ENCODE measurements around the gene KCNJ18. TPM values are rescaled to one million over a fixed set of nuclear protein-coding genes. Genes with fewer than 3 reads are reported as not detected.
"Not testable (repeated sequence)": the region's sequence is repeated elsewhere in the genome, so short reads cannot be mapped to it uniquely, and the experiment has no call there.

KCNJ18 gene
- total RNA-seq = not detected

DNA sequence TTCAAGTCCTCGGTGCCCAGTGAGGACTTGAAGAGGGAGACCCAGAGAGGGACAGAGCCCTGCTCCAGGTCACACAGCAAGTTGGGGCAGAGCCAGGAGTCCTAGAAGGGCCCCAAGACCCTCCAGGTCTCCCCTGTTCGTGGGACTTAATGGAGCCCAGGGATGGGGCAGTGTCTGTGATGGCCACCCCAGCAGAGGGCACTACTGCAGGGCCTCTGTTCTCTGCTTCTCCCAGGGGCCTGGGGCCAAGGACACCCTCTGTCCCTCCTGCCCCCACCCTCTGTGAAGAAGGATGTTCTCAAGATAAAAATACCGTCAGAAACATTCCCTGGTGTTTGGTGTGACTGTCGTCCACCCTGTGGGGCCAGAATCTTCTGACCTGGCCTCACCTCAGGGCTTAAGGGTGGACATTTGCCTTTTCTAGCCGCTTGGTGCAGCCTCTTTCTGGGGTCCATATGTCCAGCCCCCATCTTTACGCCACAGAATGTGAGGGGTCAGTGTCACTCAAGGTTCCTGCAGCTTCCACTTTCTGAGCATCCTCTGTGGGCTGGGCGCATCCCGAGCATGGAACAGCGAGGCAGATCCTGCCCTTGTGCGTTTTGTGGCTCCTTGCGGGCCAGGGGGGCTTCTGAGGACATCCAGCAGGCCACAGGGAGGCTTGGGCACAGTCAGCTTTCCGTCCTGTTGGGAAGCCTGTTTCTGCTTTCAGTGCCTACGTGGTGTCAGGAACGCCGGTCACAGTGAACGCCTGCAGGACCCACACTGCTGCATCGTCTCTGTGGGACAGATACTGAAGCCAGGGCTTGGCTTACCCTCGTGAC, at the start of gene KCNJ18:
TSS of gene KCNJ18 (plus strand) at position 641 of the 821 bp plus-strand sequence. CDS start 10,264 bp downstream, outside the sequence.
- not testable (repeated sequence) for H3K4me1 Mint-ChIP-seq (ENCODE audit: low read depth); DNase-seq; H3K27ac Mint-ChIP-seq; H3K36me3 Mint-ChIP-seq (ENCODE audit: insufficient read depth in 2 of 2); ATAC-seq (replicated peaks in 1 of 2); H3K27me3 Mint-ChIP-seq (ENCODE audit: low read depth); H3K9me3 Mint-ChIP-seq; H3K4me3 Mint-ChIP-seq

- H3K27ac Mint-ChIP-seq; ATAC-seq (replicated peaks in 1 of 2); H3K4me1 Mint-ChIP-seq (ENCODE audit: low read depth); H3K36me3 Mint-ChIP-seq (ENCODE audit: insufficient read depth in 2 of 2); H3K9me3 Mint-ChIP-seq; H3K27me3 Mint-ChIP-seq (ENCODE audit: low read depth); H3K4me3 Mint-ChIP-seq; DNase-seq: not testable (repeated sequence)
These were observed 44.2 kb upstream of the KCNJ18 start for GRCh38 chr17:21648125-21648524.

GRCh38 chr17:21650043-21650442, 42.3 kb upstream of the KCNJ18 start:
- H3K4me1 Mint-ChIP-seq (ENCODE audit: low read depth); H3K4me3 Mint-ChIP-seq; H3K36me3 Mint-ChIP-seq (ENCODE audit: insufficient read depth in 2 of 2); H3K9me3 Mint-ChIP-seq; H3K27me3 Mint-ChIP-seq (ENCODE audit: low read depth); H3K27ac Mint-ChIP-seq; DNase-seq; ATAC-seq (replicated peaks in 1 of 2): not testable (repeated sequence)

- not testable (repeated sequence) for ATAC-seq (replicated peaks in 1 of 2); H3K27ac Mint-ChIP-seq; H3K9me3 Mint-ChIP-seq; H3K4me3 Mint-ChIP-seq; H3K27me3 Mint-ChIP-seq (ENCODE audit: low read depth); H3K36me3 Mint-ChIP-seq (ENCODE audit: insufficient read depth in 2 of 2); H3K4me1 Mint-ChIP-seq (ENCODE audit: low read depth); DNase-seq
These were observed 40.3 kb upstream of the KCNJ18 start for GRCh38 chr17:21652049-21652448.

DNA sequence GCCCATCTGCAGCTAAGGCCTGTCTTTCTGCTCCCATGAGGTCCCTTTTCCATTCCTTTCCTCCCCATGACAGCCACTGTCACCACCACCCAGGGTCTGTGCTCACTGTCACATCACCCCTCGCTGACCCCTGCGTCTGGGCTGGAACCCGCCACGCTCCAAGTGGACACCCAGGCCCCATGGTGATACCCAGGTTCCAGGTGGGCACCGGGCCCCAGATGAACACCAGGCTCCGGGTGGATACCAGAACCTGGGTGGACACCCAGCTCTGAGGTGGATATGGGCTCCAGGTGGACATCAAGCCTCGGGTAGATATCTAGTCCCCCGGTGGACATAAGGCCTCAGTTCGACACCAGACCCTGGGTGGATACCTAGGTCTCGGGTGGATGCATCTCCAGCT, 39.1 kb upstream of the KCNJ18 start:
- not testable (repeated sequence) for H3K4me1 Mint-ChIP-seq (ENCODE audit: low read depth); H3K9me3 Mint-ChIP-seq

DNA sequence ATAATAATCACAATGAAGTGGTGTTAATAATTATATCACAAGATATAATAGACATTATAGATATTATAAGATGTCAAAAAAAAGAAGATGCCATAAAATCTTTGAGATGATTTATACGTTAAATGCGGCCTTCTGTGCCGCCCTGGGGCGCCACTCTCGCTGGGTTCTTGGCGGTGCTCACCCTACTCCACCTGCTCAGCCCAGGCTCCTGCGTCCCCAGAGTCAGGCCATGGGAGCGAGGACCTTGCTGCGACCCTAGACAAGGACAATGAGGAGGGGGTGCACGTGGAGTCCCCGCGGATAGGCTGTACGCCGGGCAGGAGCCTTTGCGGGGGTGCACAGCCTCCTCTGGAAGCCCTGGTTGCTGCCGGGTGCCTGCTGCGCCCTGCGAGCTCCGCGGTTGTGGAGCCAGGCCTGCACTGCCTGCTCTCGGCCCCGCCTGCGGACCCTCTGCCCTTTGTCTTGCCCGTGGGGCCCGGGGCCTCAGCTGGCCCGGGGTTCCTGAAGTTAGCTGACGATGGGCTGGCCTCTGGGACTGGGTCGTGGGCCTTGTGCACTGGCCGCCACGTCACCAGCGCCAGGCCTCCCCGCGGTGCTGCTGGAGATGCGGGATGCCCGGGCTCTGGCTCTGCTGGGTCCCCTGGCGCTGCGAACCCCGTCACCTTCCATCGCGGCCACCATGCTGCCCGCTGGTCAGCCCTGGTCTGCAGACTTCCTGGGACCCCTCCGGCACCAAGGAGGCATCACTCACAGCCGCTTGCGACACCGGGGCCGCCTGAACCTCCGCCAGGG, 35.6 kb upstream of the KCNJ18 start:
- not testable (repeated sequence) for H3K36me3 Mint-ChIP-seq (ENCODE audit: insufficient read depth in 2 of 2); H3K4me1 Mint-ChIP-seq (ENCODE audit: low read depth); H3K4me3 Mint-ChIP-seq; DNase-seq; ATAC-seq (replicated peaks in 1 of 2); H3K27ac Mint-ChIP-seq; H3K27me3 Mint-ChIP-seq (ENCODE audit: low read depth); H3K9me3 Mint-ChIP-seq

More for the DNA sequence above, 39.1 kb upstream of the KCNJ18 start:
- DNase-seq; H3K27ac Mint-ChIP-seq; H3K36me3 Mint-ChIP-seq (ENCODE audit: insufficient read depth in 2 of 2); H3K4me3 Mint-ChIP-seq; H3K27me3 Mint-ChIP-seq (ENCODE audit: low read depth); ATAC-seq (replicated peaks in 1 of 2): not testable (repeated sequence)

DNA sequence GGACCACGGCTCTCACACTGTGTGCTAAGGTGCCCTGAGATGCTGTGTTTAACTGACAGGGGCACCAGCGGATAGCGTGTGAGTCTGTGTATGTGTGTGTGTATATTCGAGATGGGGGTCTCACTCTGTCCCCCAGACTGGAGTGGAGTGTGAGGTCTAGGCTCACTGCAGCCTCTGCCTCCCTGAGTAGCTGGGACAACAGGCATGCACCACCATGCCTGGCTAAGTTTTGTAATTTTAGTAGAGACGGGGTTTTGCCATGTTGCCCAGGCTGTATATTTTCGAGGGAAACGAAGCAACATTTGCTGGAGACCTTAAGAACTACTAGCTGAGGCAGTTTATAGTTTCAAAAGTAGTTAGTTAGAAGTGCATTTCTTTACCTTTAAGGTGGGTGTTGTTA, 32.7 kb upstream of the KCNJ18 start:
- not testable (repeated sequence) for ATAC-seq (replicated peaks in 1 of 2); H3K4me3 Mint-ChIP-seq; H3K36me3 Mint-ChIP-seq (ENCODE audit: insufficient read depth in 2 of 2); H3K4me1 Mint-ChIP-seq (ENCODE audit: low read depth); H3K27me3 Mint-ChIP-seq (ENCODE audit: low read depth); H3K9me3 Mint-ChIP-seq; DNase-seq; H3K27ac Mint-ChIP-seq

DNA sequence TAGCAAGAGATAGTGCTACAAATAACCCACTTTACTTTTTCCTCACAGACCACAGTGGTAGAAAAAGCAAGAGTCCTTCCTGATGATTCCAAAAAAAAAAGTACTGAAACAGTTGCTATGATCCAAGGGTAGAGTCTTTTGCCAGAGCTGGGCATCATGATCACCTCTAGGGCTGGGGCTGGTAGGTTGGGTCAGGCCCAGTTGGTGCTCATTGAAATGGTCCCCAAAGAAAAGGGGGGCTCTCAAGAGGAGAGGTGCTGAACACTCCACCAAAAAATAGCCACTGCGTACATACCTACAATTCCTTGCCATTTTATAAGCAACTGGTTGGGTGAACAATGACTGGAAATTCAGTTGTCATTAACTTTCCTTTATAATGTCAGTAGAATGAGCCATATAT, 30.9 kb upstream of the KCNJ18 start:
- H3K4me1 Mint-ChIP-seq (ENCODE audit: low read depth); H3K9me3 Mint-ChIP-seq; DNase-seq; H3K27ac Mint-ChIP-seq; H3K36me3 Mint-ChIP-seq (ENCODE audit: insufficient read depth in 2 of 2); ATAC-seq (replicated peaks in 1 of 2); H3K27me3 Mint-ChIP-seq (ENCODE audit: low read depth); H3K4me3 Mint-ChIP-seq: not testable (repeated sequence)

DNA sequence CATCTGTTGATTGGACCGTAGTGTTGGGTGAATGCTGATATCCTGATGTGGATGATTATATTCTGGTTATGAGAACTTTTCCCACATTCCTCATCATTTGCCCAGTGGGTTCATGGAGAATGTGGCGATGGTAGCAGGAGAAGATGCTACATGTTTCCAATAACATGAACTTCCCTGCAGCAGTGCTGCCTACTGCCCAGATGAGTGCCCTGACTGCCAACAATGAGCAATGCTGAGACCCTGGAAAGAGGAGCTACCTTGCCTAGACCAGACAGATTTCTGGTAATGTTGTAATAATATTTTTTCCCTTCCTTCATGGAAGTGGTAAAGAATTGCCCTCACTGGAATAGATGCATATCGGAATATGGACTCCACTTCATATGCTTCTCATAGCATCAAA, 29.2 kb upstream of the KCNJ18 start:
- DNase-seq; H3K27me3 Mint-ChIP-seq (ENCODE audit: low read depth); ATAC-seq (replicated peaks in 1 of 2); H3K36me3 Mint-ChIP-seq (ENCODE audit: insufficient read depth in 2 of 2); H3K27ac Mint-ChIP-seq; H3K4me3 Mint-ChIP-seq; H3K4me1 Mint-ChIP-seq (ENCODE audit: low read depth): not testable (repeated sequence)
- H3K9me3 Mint-ChIP-seq = peaks cover 9 to 11% of the 10 kb centered on the region in 2 donors

GRCh38 chr17:21663614-21664474, 28.5 kb upstream of the KCNJ18 start:
- H3K27ac Mint-ChIP-seq; H3K4me3 Mint-ChIP-seq; H3K4me1 Mint-ChIP-seq (ENCODE audit: low read depth); DNase-seq; H3K36me3 Mint-ChIP-seq (ENCODE audit: insufficient read depth in 2 of 2); ATAC-seq (replicated peaks in 1 of 2); H3K27me3 Mint-ChIP-seq (ENCODE audit: low read depth): not testable (repeated sequence)
- peaks cover 9 to 11% of the 10 kb centered on the region in 2 donors for H3K9me3 Mint-ChIP-seq

- H3K4me3 Mint-ChIP-seq; H3K4me1 Mint-ChIP-seq (ENCODE audit: low read depth); H3K27ac Mint-ChIP-seq; DNase-seq; H3K27me3 Mint-ChIP-seq (ENCODE audit: low read depth); H3K36me3 Mint-ChIP-seq (ENCODE audit: insufficient read depth in 2 of 2); ATAC-seq (replicated peaks in 1 of 2): not testable (repeated sequence)
- H3K9me3 Mint-ChIP-seq = peaks cover 9 to 11% of the 10 kb centered on the region in 2 donors
These were observed 27.2 kb upstream of the KCNJ18 start for GRCh38 chr17:21665171-21665570.

DNA sequence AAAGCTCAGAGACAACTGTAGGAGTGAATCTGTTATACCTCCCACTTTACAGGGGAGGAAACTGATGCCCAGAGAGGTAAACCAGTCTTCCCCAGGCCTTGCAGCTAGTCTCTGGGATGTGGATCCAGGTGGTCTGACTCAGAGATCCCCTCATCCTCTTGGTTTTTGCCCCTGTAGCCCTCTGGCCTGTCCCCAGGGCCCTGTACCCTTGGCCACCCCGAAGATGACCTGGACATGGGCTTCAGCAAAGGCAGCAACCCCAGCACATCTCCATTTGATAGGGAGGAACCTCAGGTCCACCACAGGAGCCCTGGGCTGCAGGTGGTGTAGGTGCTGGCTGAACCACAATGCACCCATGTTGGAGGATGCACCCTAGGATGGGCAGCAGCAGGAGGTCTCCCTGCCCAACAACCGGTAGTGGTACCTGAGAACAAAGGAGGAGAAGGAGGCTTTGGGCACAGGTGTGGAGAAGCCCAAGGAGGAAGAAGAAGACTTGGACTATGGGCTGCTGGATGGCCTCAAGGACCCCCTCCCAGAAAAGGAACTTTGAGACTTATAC, 26.3 kb upstream of the KCNJ18 start:
- ATAC-seq (replicated peaks in 1 of 2); H3K4me1 Mint-ChIP-seq (ENCODE audit: low read depth); H3K27ac Mint-ChIP-seq; H3K4me3 Mint-ChIP-seq; H3K36me3 Mint-ChIP-seq (ENCODE audit: insufficient read depth in 2 of 2); DNase-seq; H3K27me3 Mint-ChIP-seq (ENCODE audit: low read depth): not testable (repeated sequence)
- peaks cover 9 to 11% of the 10 kb centered on the region in 2 donors for H3K9me3 Mint-ChIP-seq
